Activated CD4-positive, alpha-beta memory T cell treated with anti-CD3 and anti-CD28 coated beads, Interleukin-2, amount 10 ng/mL, durations not matched to agents 7 days and 5 days (primary cell): ENCODE measurements around the gene NACC2. TPM values are rescaled to one million over a fixed set of nuclear protein-coding genes. Genes with fewer than 3 reads are reported as not detected.

ENCODE experiments used
- CTCF ChIA-PET: fragments of 350-600 bp; sonication (Branson Sonifier 250); formaldehyde crosslinking; loops from one replicate; lab custom pipeline; 2021; ENCODE audit warnings: antibody characterized with exemption, inconsistent platforms; lab: Charles Lee
- POLR2A ChIA-PET: fragments of 350-600 bp; sonication (Branson Sonifier 250); formaldehyde crosslinking; loops from one replicate; lab custom pipeline; 2021; ENCODE audit warnings: antibody characterized with exemption; lab: Charles Lee
- DNase-seq: peaks from one replicate; pipeline ENCODE4 v3.0.0-alpha.2; 2020
- H3K27ac Mint-ChIP-seq: one replicate; pipeline ENCODE4 v1.8.0; 2021; ENCODE audit warnings: mild to moderate bottlenecking, mixed read lengths
- H3K27me3 Mint-ChIP-seq: one replicate; pipeline ENCODE4 v1.8.0; 2021; ENCODE audit warnings: mixed read lengths
- H3K36me3 Mint-ChIP-seq: one replicate; pipeline ENCODE4 v1.8.0; 2021; ENCODE audit warnings: low read depth, mixed read lengths
- H3K4me1 Mint-ChIP-seq: one replicate; pipeline ENCODE4 v1.8.0; 2021; ENCODE audit warnings: mixed read lengths
- H3K4me3 Mint-ChIP-seq: one replicate; pipeline ENCODE4 v1.8.0; 2021; ENCODE audit warnings: mild to moderate bottlenecking, mixed read lengths
- H3K9me3 Mint-ChIP-seq: one replicate; pipeline ENCODE4 v1.8.0; 2021; ENCODE audit warnings: mixed read lengths
- total RNA-seq, 2 experiments: library from RNA; stranded (reverse); gene quantifications; one replicate each; pipeline ENCODE4 v1.2.3, GENCODE V29; 2021

The NACC2 gene
- total RNA-seq, 2 experiments from 2014 or later = 8.1 to 8.7 TPM

DNA sequence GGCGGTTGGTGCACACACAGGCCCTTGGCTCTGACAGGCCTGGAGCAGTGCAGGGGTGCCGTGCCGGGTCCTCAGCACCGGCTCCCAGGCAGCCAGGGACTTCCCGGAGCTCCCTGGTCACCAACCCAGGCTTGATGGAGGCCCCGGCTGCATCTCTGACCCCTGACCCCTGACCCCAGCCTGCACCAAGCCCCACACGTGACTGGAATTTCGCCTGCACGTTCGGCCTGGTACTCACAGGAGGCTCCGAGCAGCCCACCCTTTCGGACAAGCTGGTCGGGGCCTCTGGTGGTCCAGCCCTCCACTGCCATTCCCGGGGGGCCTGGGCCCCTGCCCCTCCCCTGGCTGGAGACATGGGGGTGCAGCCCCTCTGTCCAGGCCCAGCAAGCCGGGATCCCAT, 108.5 kb downstream of the NACC2 start:
- Mint-ChIP-seq H3K9me3 (no peaks in the 10 kb centered on the region), H3K4me3 (no peak overlapping the region), H3K36me3 (no peaks in the 10 kb centered on the region), H3K4me1 (peaks cover 10% of the 10 kb centered on the region), H3K27me3 (no peaks in the 10 kb centered on the region), H3K27ac (no peak overlapping the region)
- ChIA-PET POLR2A (no interaction called here), CTCF (no interaction called here)
- no peak for DNase-seq

DNA sequence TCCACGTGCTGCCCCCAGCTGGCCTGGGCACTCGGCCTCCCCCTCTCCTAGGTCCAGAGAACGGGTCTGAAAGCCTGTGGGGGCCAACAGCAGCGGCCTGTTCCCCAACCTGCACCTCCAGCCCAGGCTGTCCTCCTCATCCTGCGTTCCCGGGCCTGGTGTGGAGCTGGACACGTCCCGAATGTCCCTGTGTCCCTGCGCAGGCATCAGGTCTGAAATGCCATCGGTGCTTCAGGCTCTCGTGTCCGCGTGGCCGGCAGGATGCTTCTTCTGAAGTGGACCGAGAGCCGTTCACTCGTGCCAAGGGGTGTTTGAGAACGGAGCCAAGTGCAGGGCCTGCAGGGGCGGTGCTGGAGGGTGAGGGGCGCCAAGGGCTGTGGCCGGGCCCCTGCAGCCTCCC, 109.2 kb downstream of the NACC2 start:
- CTCF ChIA-PET = no interaction called here
- POLR2A ChIA-PET = no interaction called here

DNA sequence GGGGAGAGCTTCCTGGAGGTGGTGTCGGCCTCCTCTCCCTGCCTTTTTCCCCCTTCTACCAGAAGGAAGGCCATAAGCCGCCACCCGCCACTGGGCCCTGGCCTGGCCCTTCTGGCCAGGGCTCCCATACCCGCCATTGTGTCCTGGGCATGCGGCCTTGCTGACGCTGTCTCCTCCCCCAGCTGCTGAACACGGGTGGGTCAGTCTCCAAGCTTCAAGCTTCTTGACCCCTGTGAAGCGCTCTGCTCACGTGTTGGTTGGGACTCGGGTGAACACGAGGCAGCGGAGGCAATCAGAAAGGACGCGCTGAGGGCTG, 109.7 kb downstream of the NACC2 start:
- Mint-ChIP-seq H3K4me3 (no peak overlapping the region), H3K27me3 (no peaks in the 10 kb centered on the region), H3K4me1 (peaks cover 4% of the 10 kb centered on the region), H3K27ac (no peak overlapping the region), H3K36me3 (no peaks in the 10 kb centered on the region), H3K9me3 (no peaks in the 10 kb centered on the region)
- no peak for DNase-seq
- ChIA-PET POLR2A (no interaction called here), CTCF (no interaction called here)

More for the DNA sequence above, 109.2 kb downstream of the NACC2 start:
- Mint-ChIP-seq H3K4me1 (peaks cover 6% of the 10 kb centered on the region), H3K27ac (no peak overlapping the region), H3K36me3 (no peaks in the 10 kb centered on the region), H3K4me3 (no peak overlapping the region), H3K9me3 (no peaks in the 10 kb centered on the region), H3K27me3 (no peaks in the 10 kb centered on the region)
- no peak for DNase-seq

DNA sequence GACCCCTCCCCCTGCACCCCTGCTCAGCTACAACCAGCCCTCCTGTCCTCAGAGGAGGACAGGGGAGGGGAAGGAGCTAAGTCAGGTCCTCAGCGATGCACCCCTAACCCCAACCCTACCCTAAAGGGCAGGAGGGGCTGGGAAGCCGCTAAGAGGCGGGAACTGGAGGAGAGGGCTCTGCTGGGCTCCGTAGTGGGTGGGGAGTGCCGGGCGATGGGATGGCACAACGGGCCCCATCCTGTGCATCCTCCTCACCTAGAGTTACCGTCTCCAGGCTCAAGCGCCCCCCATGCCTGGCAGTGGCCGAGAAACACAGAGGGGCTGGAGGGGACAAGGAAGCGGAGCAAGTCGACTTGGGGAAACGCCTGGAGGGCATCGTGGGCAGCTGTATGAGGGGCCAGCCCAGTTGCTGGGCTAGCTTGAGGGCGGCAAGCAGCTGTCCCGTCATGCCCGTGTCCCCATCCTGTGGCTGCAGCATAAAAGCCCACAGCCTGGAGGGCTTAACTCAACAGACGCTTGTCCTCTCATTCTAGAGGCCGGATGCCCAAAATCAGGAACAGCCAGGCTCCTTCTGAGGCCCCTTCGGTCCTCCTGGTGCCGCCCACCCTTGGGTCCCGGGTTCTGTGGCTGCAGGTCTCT, 110.9 kb downstream of the NACC2 start:
- no peak overlapping the region for H3K4me3 Mint-ChIP-seq
- ChIA-PET CTCF (no interaction called here), POLR2A (no interaction called here)
- no peaks in the 10 kb centered on the region for H3K27me3 Mint-ChIP-seq
- H3K27ac Mint-ChIP-seq = no peak overlapping the region
- H3K9me3 Mint-ChIP-seq = no peaks in the 10 kb centered on the region
- peaks cover 3% of the 10 kb centered on the region for H3K4me1 Mint-ChIP-seq
- H3K36me3 Mint-ChIP-seq = no peaks in the 10 kb centered on the region
- no peak for DNase-seq

DNA sequence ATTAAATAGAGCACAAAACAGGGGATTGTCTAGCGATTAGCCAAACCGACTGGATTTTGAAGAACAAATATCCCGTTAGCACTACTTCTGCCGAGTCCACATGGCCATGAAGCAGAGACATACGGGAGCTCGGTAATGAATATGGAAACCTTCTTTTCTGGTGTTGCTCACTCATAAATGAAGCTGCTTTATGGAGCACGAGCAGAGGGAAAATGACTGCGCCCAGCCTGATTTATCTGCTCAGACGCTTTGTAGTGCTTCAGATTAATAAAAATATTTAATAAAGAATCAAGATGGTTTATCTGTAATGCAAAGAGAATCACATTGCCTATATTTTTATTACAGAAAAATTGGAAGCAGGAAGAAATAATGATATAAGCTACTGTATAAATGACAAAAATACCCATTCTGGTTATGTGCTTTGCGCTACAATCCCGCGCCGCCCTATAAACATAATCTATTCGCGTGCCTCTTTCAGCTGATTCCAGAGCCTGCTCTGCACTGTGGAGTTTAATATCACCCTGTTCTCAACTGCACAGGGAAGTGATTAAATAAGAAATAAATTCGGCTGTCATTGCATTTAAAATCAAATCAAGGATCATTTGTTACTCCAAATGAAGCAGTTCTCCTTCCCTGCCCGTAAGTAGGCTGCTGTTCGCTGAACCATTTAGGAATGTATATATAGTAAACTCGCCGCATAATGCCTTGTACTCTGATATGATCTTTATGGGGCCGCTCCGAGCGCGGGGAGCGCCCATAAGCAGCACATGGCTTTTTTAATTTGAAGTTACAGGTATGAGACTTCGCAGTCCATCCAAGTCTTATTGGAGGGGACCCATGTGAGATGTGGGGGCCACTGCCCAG, 111.6 kb downstream of the NACC2 start:
- H3K27ac Mint-ChIP-seq = no peak overlapping the region
- no peaks in the 10 kb centered on the region for H3K9me3 Mint-ChIP-seq
- no peaks in the 10 kb centered on the region for H3K36me3 Mint-ChIP-seq
- no peak for DNase-seq
- CTCF ChIA-PET = no interaction called here
- H3K27me3 Mint-ChIP-seq = no peaks in the 10 kb centered on the region
- H3K4me1 Mint-ChIP-seq = peaks cover 8% of the 10 kb centered on the region
- H3K4me3 Mint-ChIP-seq = no peak overlapping the region
- POLR2A ChIA-PET = no interaction called here

DNA sequence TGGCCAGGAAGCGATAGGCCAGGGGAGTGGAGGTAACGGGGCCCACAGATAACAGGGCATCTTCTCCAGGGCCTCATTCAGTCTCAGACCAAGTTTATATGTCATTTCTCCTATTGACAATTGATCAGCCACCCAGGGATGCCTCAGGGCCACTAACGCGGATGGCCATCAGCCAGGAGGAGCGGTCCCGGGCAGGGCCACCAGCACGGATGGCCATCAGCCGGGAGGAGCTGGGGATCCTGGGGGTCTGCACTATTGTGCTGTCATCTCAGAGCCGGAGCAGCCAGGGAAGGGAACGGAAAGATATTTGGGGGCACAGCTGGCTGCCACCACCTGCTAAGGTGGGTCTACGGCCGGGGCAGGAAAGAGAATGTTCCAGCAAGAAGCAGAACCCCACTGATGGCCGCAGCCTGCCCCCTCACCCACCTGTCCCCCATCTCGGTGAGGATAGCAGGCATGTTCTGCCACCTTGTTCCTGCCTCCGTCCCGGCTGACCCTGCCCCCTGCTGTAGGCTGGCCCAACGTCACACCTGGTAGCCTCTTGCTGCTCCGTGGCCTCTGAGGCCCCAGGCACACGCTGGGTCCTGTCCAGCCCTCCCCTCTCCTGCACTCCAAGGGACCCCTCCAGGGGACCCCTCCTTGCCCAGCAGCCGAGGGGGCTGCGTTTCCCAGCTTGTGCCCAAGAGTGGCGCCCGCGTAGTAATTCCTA, 112.4 kb downstream of the NACC2 start:
- ChIA-PET POLR2A (no interaction called here), CTCF (no interaction called here)
- Mint-ChIP-seq H3K27me3 (no peaks in the 10 kb centered on the region), H3K4me1 (peaks cover 8% of the 10 kb centered on the region), H3K4me3 (no peak overlapping the region), H3K27ac (no peak overlapping the region), H3K36me3 (no peaks in the 10 kb centered on the region), H3K9me3 (no peaks in the 10 kb centered on the region)
- DNase-seq = no peak

DNA sequence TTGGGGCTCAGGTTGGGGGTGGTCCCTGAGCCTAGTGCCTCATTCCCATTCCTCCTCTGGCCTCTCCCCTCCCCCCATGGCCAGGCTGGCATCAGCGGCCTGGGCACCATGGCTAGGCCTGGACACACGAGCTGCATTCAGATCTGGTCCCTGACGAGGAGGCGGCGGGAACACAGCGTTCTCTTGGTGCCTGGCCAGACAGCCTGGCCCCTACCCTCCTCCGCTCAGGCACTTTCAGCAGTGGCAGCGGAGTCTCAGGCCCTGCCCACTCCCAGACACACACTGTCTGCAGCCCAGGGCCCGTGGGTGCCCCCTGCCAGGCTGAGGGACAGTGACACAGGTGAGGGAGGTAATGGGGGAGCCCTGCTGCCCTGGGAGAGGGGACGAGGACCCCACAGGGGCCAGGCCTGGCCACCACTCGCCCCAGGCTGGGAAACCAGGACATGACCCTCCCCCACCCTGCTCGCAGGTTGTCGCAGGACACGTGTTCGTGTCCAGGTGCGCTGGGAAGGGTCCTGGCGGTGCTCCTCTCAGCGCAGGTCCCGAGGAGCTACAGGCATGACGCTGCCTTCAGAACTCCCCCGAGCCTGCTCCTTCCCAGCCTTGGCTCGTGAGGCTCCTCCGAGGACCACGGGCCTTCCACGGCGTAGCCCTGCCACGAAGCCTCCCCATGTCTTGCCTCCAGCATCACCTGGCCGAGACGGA, 114.0 kb downstream of the NACC2 start:
- no peak overlapping the region for H3K27ac Mint-ChIP-seq
- POLR2A ChIA-PET = no interaction called here

DNA sequence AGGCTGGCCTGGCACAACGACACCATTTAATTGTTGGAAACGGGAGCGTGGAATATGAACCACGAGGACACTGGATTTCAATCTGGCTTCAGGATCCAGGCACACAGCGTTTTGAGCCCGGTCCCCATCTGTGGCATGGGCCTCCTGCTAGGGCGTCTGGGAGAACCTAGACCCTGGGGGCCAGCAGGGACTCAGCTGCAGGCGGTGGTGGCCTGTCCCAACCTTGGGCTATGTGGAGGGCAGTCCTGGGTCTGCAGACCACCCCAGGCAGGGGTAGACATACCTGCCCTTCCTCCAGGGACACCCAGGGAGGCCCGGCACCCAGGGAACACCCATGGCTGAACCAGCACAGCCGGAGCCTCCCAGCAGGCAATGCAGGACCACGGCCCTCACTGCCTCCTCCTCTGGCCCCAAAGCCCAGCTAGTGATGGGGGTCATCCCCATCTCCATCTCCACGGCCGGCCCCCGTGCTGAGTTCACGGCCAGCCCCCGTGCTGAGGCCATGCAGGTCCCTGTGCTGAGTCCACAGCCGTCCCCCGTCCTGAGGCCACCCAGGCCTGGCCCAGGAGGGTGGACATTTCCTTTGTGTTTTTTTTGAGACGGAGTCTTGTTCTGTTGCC, 115.4 kb downstream of the NACC2 start:
- Mint-ChIP-seq H3K27ac (no peak overlapping the region), H3K4me3 (no peak overlapping the region)

More for the DNA sequence above, 114.0 kb downstream of the NACC2 start:
- no peaks in the 10 kb centered on the region for H3K9me3 Mint-ChIP-seq
- peaks cover 8% of the 10 kb centered on the region for H3K4me1 Mint-ChIP-seq
- H3K27me3 Mint-ChIP-seq = no peaks in the 10 kb centered on the region
- DNase-seq = no peak
- no peak overlapping the region for H3K4me3 Mint-ChIP-seq
- no peaks in the 10 kb centered on the region for H3K36me3 Mint-ChIP-seq
- CTCF ChIA-PET = no interaction called here

DNA sequence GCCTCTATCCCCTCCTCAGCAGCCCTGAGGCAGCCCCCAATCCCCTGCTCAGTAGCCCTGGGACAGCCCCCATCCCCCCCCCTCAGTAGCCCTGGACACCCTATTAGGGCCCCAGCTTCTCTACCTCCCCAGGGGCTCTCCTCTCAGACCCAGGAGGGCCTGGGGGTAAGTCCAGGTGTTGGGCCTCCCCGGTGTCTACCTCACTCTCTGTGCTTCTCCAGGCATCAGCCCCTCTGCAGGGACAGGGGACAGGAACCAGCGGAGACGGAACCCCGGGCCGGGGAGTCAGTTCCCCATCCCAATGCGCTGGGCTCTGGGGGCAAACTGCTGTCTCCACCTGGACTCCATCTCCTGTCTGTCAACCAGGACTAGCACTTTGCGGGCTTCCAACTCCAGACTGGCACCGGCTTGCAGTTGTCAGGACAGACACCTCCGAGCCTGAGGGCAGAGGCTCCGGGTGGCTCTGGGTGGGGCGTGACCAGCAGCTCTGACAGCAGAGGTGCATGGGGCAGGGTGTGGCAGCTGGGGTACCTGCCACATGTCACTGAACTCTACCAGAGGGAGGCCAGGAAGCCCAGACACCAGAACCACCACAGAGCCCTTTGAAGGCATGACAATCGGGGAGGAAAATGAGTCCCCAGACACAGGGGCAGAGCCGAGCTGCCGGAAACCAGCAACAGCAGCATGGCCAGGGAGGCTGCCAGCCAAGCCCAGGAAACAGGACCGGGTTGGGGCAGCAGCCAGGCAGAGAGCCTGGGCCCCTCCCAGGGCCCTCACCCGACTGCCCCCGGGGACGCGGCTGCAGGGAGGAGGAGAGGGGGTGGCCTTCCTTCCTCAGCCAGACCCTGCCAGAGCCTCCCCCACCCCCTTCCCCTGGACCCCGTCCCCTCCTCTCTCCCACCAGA, 116.2 kb downstream of the NACC2 start:
- ChIA-PET POLR2A (no interaction called here), CTCF (interaction anchor here (1.0 to 1.6 kb wide), 2 partner anchors 9 to 11 kb away, joined by 3 to 5 read pairs; no protein-coding TSS in a partner anchor)
- Mint-ChIP-seq H3K4me1 (peaks cover 8% of the 10 kb centered on the region), H3K27me3 (no peaks in the 10 kb centered on the region), H3K27ac (peak overlapping the region; percentile 30), H3K4me3 (no peak overlapping the region), H3K9me3 (no peaks in the 10 kb centered on the region), H3K36me3 (no peaks in the 10 kb centered on the region)
- DNase-seq = peak; percentile 62

More for the DNA sequence above, 115.4 kb downstream of the NACC2 start:
- Mint-ChIP-seq H3K9me3 (no peaks in the 10 kb centered on the region), H3K36me3 (no peaks in the 10 kb centered on the region), H3K27me3 (no peaks in the 10 kb centered on the region), H3K4me1 (peaks cover 8% of the 10 kb centered on the region)
- DNase-seq = no peak
- POLR2A ChIA-PET = no interaction called here
- CTCF ChIA-PET = interaction anchor here (1.0 to 1.6 kb wide), 2 partner anchors 10 to 12 kb away, joined by 3 to 5 read pairs; no protein-coding TSS in a partner anchor

DNA sequence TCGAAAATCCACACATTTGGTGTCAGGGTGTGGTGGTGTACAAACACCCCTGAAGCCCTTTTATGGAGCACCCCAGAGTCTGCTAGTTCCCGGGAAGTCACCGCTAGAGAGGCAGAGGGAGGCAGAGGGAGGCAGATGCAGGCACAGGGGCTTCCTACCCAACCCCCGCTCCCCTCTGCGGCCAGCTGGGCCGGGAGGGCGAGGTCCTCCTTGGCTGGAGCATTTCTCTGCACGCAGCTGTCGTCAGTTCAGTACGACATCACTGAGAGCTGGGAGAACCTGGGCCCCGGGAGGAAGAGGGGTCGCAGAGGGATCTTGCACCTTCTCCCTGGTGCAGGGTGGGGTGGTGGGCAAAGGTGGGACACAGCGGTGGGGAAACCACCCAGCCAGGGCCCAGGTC, 118.1 kb downstream of the NACC2 start:
- CTCF ChIA-PET = no interaction called here
- Mint-ChIP-seq H3K9me3 (no peaks in the 10 kb centered on the region), H3K4me3 (no peak overlapping the region), H3K27ac (no peak overlapping the region), H3K4me1 (peaks cover 8% of the 10 kb centered on the region), H3K27me3 (no peaks in the 10 kb centered on the region), H3K36me3 (no peaks in the 10 kb centered on the region)
- POLR2A ChIA-PET = no interaction called here
- DNase-seq = no peak

DNA sequence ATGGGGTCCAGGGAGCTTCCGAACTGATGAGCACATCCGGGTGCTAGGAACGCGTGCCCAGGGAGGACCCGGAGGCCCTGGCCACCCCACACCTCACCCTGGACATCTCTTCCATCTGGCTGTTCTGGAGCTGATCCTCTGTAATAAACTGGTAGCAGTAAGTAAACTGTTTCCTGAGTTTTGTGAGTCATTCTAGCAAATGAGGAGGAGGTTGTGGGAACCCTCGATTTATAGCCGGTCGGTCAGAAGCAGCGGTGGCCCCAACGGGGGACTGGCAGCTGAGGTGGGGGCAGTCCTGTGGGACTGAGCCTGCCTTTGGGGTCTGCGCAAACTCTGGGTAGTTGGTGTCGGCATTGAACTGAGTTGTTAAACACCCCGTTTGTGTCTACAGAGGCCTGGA, 118.6 kb downstream of the NACC2 start:
- Mint-ChIP-seq H3K27ac (no peak overlapping the region), H3K4me1 (peaks cover 8% of the 10 kb centered on the region), H3K4me3 (no peak overlapping the region), H3K9me3 (no peaks in the 10 kb centered on the region), H3K27me3 (no peaks in the 10 kb centered on the region), H3K36me3 (no peaks in the 10 kb centered on the region)
- DNase-seq = no peak
- ChIA-PET POLR2A (no interaction called here), CTCF (no interaction called here)

DNA sequence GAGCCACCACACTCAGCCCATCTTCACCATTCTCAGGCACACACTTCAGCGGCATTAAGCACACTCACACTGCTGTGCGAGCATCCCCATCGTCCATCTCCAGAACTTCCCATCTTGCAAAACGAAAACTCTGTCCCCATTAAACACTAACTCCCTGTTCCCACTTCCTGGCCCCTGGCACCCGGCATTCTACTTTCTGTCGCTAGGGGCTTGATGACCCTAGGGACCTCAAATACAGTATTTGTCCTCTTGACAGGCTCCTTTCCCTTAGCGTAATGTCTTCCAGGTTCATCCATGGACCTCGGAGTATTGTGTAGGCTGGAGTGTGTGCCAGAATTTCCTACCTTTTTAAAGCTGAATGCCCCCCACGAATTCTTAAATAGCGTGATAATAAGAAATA, 119.3 kb downstream of the NACC2 start:
- Mint-ChIP-seq H3K36me3 (no peaks in the 10 kb centered on the region), H3K4me1 (peaks cover 8% of the 10 kb centered on the region), H3K4me3 (no peak overlapping the region), H3K27me3 (no peaks in the 10 kb centered on the region), H3K27ac (no peak overlapping the region), H3K9me3 (no peaks in the 10 kb centered on the region)
- CTCF ChIA-PET = no interaction called here
- POLR2A ChIA-PET = no interaction called here
- no peak for DNase-seq
